ENCODE results near the gene EARS2. TPM values are rescaled to one million over a fixed set of nuclear protein-coding genes. Genes with fewer than 3 reads are reported as not detected.
"Not testable (repeated sequence)": the region's sequence is repeated elsewhere in the genome, so short reads cannot be mapped to it uniquely, and the experiment has no call there.

The EARS2 gene
- total and polyA plus RNA-seq, 9 of the 15 experiments (the other 6 are each of a cell fraction or from before 2014, with no cell fraction given), result 17.6 to 58.6 (median 36.3) TPM

DNA sequence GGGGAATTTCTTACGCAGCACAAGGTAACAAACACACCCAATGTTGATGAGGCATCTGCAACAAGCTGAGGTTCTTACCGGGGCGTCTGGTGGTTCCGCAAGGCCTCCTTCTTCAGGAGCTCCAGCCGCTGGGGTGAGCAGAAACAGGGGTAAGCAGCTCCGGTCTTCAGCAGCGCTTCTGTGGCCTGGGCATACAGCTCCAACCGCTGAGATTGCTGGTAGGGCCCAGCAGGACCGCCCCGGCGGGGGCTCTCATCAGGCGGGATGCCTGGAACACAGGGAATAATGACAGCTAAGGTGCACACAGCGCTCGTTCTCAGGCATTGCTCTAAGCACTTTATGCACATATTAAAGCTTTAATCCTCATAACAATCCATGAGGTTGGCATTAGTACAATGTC lies 12.7 kb downstream of the EARS2 start (continued):
- TF ChIP-seq PRMT5 (CRISPR knock-in tag; IDR thresholded peaks at IDR 0.05), result no peak
- TF ChIP-seq RNF219 (CRISPR knock-in tag; IDR thresholded peaks at IDR 0.05), result no peak
- TF ChIP-seq SRSF7 (optimal IDR thresholded peaks at IDR 0.05; ENCODE audit: low read depth, low read length), result no peak
- no peak for TF ChIP-seq U2AF1 (optimal IDR thresholded peaks at IDR 0.05; ENCODE audit: low read depth, low read length)
- TF ChIP-seq, protein P1, sequence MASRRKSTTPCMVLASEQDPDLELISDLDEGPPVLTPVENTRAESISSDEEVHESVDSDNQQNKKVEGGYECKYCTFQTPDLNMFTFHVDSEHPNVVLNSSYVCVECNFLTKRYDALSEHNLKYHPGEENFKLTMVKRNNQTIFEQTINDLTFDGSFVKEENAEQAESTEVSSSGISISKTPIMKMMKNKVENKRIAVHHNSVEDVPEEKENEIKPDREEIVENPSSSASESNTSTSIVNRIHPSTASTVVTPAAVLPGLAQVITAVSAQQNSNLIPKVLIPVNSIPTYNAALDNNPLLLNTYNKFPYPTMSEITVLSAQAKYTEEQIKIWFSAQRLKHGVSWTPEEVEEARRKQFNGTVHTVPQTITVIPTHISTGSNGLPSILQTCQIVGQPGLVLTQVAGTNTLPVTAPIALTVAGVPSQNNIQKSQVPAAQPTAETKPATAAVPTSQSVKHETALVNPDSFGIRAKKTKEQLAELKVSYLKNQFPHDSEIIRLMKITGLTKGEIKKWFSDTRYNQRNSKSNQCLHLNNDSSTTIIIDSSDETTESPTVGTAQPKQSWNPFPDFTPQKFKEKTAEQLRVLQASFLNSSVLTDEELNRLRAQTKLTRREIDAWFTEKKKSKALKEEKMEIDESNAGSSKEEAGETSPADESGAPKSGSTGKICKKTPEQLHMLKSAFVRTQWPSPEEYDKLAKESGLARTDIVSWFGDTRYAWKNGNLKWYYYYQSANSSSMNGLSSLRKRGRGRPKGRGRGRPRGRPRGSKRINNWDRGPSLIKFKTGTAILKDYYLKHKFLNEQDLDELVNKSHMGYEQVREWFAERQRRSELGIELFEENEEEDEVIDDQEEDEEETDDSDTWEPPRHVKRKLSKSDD (conservative IDR thresholded peaks at IDR 0.05; ENCODE audit: low read length), result no peak
- no peak for TF ChIP-seq PURB (CRISPR knock-in tag; IDR thresholded peaks at IDR 0.05; ENCODE audit: low read depth)
- no peak for TF ChIP-seq ETV6 (IDR thresholded peaks at IDR 0.05; ENCODE audit: borderline replicate concordance in 1 of 2, low read depth in 2 of 2, low read length in 1 of 2)
- no peak for TF ChIP-seq ETV6 (CRISPR knock-in tag; IDR thresholded peaks at IDR 0.05; ENCODE audit: borderline replicate concordance)
- no peak for TF ChIP-seq GTF2F1 (IDR thresholded peaks at IDR 0.05; ENCODE audit: low read depth, low read length)
- TF ChIP-seq BRD9 (IDR thresholded peaks at IDR 0.05; ENCODE audit: low read depth, partially characterized antibody), result no peak

- H2AFZ ChIP-seq (ENCODE audit: low read depth, low read length); CTCF ChIA-PET (ENCODE audit: low intra/inter-chr PET ratio); H3K9me1 ChIP-seq (ENCODE audit: control insufficient read depth, insufficient read depth, low read length); H3K4me1 ChIP-seq (replicated peaks in 1 of 2; ENCODE audit: control insufficient read depth in 2 of 2, insufficient read depth in 2 of 2, low read length in 2 of 2); DNase-seq (ENCODE audit: extremely low read depth in 1 of 4, low spot score in 3 of 4); H3K27me3 ChIP-seq (ENCODE audit: control insufficient read depth in 2 of 2, insufficient read depth in 2 of 2, low read length in 2 of 2); H3K9ac ChIP-seq (ENCODE audit: insufficient read depth in 1 of 2, low read depth in 2 of 2, low read length in 2 of 2); H4K20me1 ChIP-seq (replicated peaks; ENCODE audit: control insufficient read depth, insufficient read depth, low read length); BruUV-seq (replicated peaks); H3K4me2 ChIP-seq (ENCODE audit: insufficient read depth, low read length); H3K27ac ChIP-seq (ENCODE audit: extremely low read depth, low read depth, low read length); in situ Hi-C loops (cut with MboI); intact Hi-C loops (cut with micrococcal nuclease); H3K9me3 ChIP-seq (replicated peaks; ENCODE audit: control insufficient read depth, insufficient read depth, low read depth, low read length); H3K79me2 ChIP-seq (ENCODE audit: control insufficient read depth, insufficient read depth, low read length); H3K4me3 ChIP-seq; ATAC-seq; FAIRE-seq: not testable (repeated sequence)
- 100% methylated on average over 3 of the region's 3 CpGs for WGBS (ENCODE audit: insufficient coverage, low coverage, missing lambda C conversion rate)
- H3K36me3 ChIP-seq (ENCODE audit: control insufficient read depth, insufficient read depth, low read length), result peaks cover 78% of the 10 kb centered on the region
- POLR2A ChIA-PET, result interaction anchor here (1.6 kb wide), 1 partner anchor 9 kb away, joined by 15 read pairs; no protein-coding TSS in a partner anchor
Measured at GRCh38 chr16:23540817-23541178, 16.4 kb downstream of the EARS2 start.
